Large intestine (tissue), 3 donors: ENCODE measurements around the gene LRRC27. TPM values are rescaled to one million over a fixed set of nuclear protein-coding genes. Genes with fewer than 3 reads are reported as not detected.
"Not testable (repeated sequence)": the region's sequence is repeated elsewhere in the genome, so short reads cannot be mapped to it uniquely, and the experiment has no call there.

Source experiments
- DNase-seq, 2 donors: peaks; one replicate each; pipeline versions ENCODE4 v3.0.0 to v3.0.0-alpha.2; 2013
- H3K27ac ChIP-seq: one replicate; pipeline ENCODE4 v1.5.1; 2013; ENCODE audit warnings: low read length
- H3K27me3 ChIP-seq: 2 replicates; pipeline ENCODE4 v1.6.1; 2013; ENCODE audit warnings: low read length; ENCODE audit not compliant: control insufficient read depth, insufficient read depth
- H3K36me3 ChIP-seq: 2 replicates; pipeline ENCODE4 v1.6.1; 2013; ENCODE audit warnings: low read length; ENCODE audit not compliant: control insufficient read depth, insufficient read depth
- H3K4me1 ChIP-seq: one replicate; pipeline ENCODE4 v1.6.1; 2013; ENCODE audit warnings: low read length; ENCODE audit not compliant: control insufficient read depth, insufficient read depth
- H3K4me3 ChIP-seq: one replicate; pipeline ENCODE4 v1.5.1; 2013; ENCODE audit warnings: low read length
- H3K9me3 ChIP-seq: one replicate; pipeline ENCODE4 v1.6.1; 2013; ENCODE audit warnings: mild to moderate bottlenecking, low read depth, low read length, moderate library complexity; ENCODE audit not compliant: control insufficient read depth
- WGBS: methylation state at CpG from one replicate; pipeline ENCODE4 v1.1.5; 2013; ENCODE audit warnings: low lambda C conversion rate; ENCODE audit not compliant: insufficient coverage; 5-methylcytosine and 5-hydroxymethylcytosine counted together
- polyA plus RNA-seq: library from polyadenylated mRNA; unstranded; fragments of 120-200 nt; gene quantifications from one replicate; pipeline ENCODE4 v1.2.1, GENCODE V29; 2013

The LRRC27 gene
- polyA plus RNA-seq, 1 donor, result 20.7 TPM

DNA sequence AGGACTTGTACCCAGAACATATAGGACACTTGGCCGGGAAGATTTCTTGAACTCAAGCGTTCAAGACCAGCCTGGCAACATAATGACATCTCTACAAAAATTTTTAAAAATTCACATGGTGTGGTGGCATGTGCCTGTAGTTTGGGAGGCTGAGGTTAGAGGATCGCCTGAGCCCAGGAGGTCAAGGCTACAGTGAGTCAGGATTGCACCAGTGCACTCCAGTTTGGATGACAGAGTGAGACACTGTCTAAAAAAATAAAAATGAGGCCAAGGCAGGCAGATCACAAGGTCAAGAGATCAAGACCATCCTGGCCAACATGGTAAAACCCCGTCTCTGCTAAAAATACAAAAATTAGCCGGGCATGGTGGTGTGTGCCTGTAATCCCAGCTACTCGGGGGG is 14.5 kb upstream of the LRRC27 start:
- H3K9me3 ChIP-seq, H3K4me3 ChIP-seq, H3K4me1 ChIP-seq, H3K27me3 ChIP-seq, H3K27ac ChIP-seq, H3K36me3 ChIP-seq, DNase-seq: not testable (repeated sequence)
- WGBS, result no CpG with 5 or more reads among the region's 6 CpGs

- Histone ChIP-seq H3K4me1 (no peaks in the 10 kb centered on the region), H3K27ac (no peak overlapping the region), H3K4me3 (no peak overlapping the region), H3K9me3 (no peaks in the 10 kb centered on the region), H3K36me3 (no peaks in the 10 kb centered on the region), H3K27me3 (no peaks in the 10 kb centered on the region)
- 95% methylated on average over 4 of the region's 15 CpGs for WGBS
- peak; percentile 17 to 40 for DNase-seq
Measured at GRCh38 chr10:132319853-132320653, 11.9 kb upstream of the LRRC27 start.

GRCh38 chr10:132320654-132321469 is 11.1 kb upstream of the LRRC27 start:
- Histone ChIP-seq H3K9me3 (no peaks in the 10 kb centered on the region), H3K4me3 (no peak overlapping the region), H3K27ac (no peak overlapping the region), H3K27me3 (no peaks in the 10 kb centered on the region), H3K36me3 (no peaks in the 10 kb centered on the region), H3K4me1 (no peaks in the 10 kb centered on the region)
- no peak for DNase-seq
- no CpG with 5 or more reads among the region's 13 CpGs for WGBS

DNA sequence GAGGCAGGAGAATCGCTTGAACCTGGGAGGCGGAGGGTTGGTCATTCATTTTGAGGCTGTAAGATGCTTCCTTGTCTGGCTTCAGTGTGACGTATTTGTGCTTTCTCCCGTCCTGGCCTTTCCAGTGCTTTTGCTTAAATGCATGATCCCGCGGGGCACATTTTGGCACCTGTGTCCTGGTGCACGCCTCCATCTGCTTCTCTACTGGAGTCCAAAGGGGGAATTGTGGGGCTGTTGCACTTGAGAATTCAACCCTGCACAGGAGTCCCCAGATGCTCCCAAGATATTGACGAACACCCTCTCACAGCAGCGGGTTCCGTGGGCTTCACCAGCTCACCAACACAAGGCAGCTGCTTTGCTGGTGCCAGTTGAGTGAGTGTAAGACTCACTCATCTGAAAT is 10.3 kb upstream of the LRRC27 start:
- Histone ChIP-seq H3K4me3 (no peak overlapping the region), H3K27ac (no peak overlapping the region), H3K27me3 (no peaks in the 10 kb centered on the region), H3K36me3 (peaks cover 3% of the 10 kb centered on the region), H3K9me3 (no peaks in the 10 kb centered on the region), H3K4me1 (no peaks in the 10 kb centered on the region)
- whole genome bisulfite sequencing, result no CpG with 5 or more reads among the region's 10 CpGs
- no peak for DNase-seq

- WGBS, result 93% methylated on average over 3 of the region's 6 CpGs
- peaks cover 3% of the 10 kb centered on the region for H3K36me3 ChIP-seq
- no peak for DNase-seq
- H3K27me3 ChIP-seq, result no peaks in the 10 kb centered on the region
- H3K4me1 ChIP-seq, result no peaks in the 10 kb centered on the region
- no peaks in the 10 kb centered on the region for H3K9me3 ChIP-seq
- no peak overlapping the region for H3K4me3 ChIP-seq
- no peak overlapping the region for H3K27ac ChIP-seq
Measured at GRCh38 chr10:132322586-132323048, 9.4 kb upstream of the LRRC27 start.

GRCh38 chr10:132324186-132324585 is 7.8 kb upstream of the LRRC27 start:
- H3K4me1 ChIP-seq, result no peaks in the 10 kb centered on the region
- WGBS, result 100% methylated on average over 1 of the region's 1 CpG
- H3K27me3 ChIP-seq, result no peaks in the 10 kb centered on the region
- H3K27ac ChIP-seq, result no peak overlapping the region
- H3K4me3 ChIP-seq, result no peak overlapping the region
- no peak for DNase-seq
- H3K9me3 ChIP-seq, result no peaks in the 10 kb centered on the region
- H3K36me3 ChIP-seq, result peaks cover 3% of the 10 kb centered on the region

- no peaks in the 10 kb centered on the region for H3K27me3 ChIP-seq
- no peak overlapping the region for H3K27ac ChIP-seq
- peaks cover 5% of the 10 kb centered on the region for H3K4me1 ChIP-seq
- H3K36me3 ChIP-seq, result peaks cover 3% of the 10 kb centered on the region
- no CpG with 5 or more reads among the region's 11 CpGs for WGBS
- no peaks in the 10 kb centered on the region for H3K9me3 ChIP-seq
- no peak overlapping the region for H3K4me3 ChIP-seq
- no peak for DNase-seq
Measured at GRCh38 chr10:132326344-132326889, 5.6 kb upstream of the LRRC27 start.

- no peak for DNase-seq
- peaks cover 3% of the 10 kb centered on the region for H3K36me3 ChIP-seq
- no peaks in the 10 kb centered on the region for H3K27me3 ChIP-seq
- H3K27ac ChIP-seq, result no peak overlapping the region
- no peaks in the 10 kb centered on the region for H3K9me3 ChIP-seq
- no peak overlapping the region for H3K4me3 ChIP-seq
- H3K4me1 ChIP-seq, result peaks cover 5% of the 10 kb centered on the region
- no CpG with 5 or more reads among the region's 4 CpGs for WGBS
Measured at GRCh38 chr10:132326925-132327324, 5.1 kb upstream of the LRRC27 start.

DNA sequence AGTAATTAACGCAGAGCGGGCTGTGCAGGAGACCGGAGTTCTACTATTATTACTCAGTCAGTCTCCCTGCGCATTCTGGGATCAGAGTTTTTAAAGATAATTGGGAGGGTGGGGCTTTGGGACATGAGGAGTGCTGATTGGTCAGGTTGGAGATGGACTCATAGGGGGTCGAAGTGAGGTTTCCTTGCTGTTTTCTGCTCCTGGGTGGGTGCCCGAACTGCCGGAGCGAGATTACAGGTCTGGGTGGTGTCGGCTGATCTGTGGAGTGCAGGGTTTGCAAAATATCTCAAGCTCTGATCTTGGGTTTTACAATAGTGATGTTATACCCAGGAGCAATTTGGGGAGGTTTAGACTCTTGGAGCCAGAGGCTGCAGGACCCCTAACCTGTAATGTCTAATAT is 3.9 kb upstream of the LRRC27 start:
- no peak for DNase-seq
- Histone ChIP-seq H3K36me3 (peaks cover 3% of the 10 kb centered on the region), H3K9me3 (no peaks in the 10 kb centered on the region), H3K4me1 (peaks cover 12% of the 10 kb centered on the region), H3K4me3 (no peak overlapping the region), H3K27ac (no peak overlapping the region), H3K27me3 (no peaks in the 10 kb centered on the region)
- 100% methylated on average over 1 of the region's 9 CpGs for WGBS

GRCh38 chr10:132328738-132329137 is 3.3 kb upstream of the LRRC27 start:
- H3K4me3 ChIP-seq, result no peak overlapping the region
- H3K27me3 ChIP-seq, result no peaks in the 10 kb centered on the region
- no peak for DNase-seq
- no peak overlapping the region for H3K27ac ChIP-seq
- no CpG with 5 or more reads among the region's 8 CpGs for WGBS
- peaks cover 3% of the 10 kb centered on the region for H3K36me3 ChIP-seq
- peaks cover 12% of the 10 kb centered on the region for H3K4me1 ChIP-seq
- H3K9me3 ChIP-seq, result no peaks in the 10 kb centered on the region
